ENCODE data around the gene KDM5B. TPM values are rescaled to one million over a fixed set of nuclear protein-coding genes. Genes with fewer than 3 reads are reported as not detected.

Gene KDM5B
- total RNA-seq, 1 experiment from 2014 or later, result 33.6 TPM

- Histone ChIP-seq H3K27me3 (peaks cover 23% of the 10 kb centered on the region), H3K9me3 (no peaks in the 10 kb centered on the region), H3K4me3 (no peak overlapping the region), H3K36me3 (no peaks in the 10 kb centered on the region)
- no peak for DNase-seq
Measured at GRCh38 chr1:202689082-202689481, 119.1 kb downstream of the KDM5B start.

GRCh38 chr1:202688401-202688800 lies 119.8 kb downstream of the KDM5B start:
- no peaks in the 10 kb centered on the region for H3K36me3 ChIP-seq
- no peak for DNase-seq
- H3K4me3 ChIP-seq, result no peak overlapping the region
- peaks cover 18% of the 10 kb centered on the region for H3K27me3 ChIP-seq
- no peaks in the 10 kb centered on the region for H3K9me3 ChIP-seq

GRCh38 chr1:202687798-202688197 lies 120.4 kb downstream of the KDM5B start:
- no peak for DNase-seq
- H3K27me3 ChIP-seq, result peaks cover 15% of the 10 kb centered on the region
- no peak overlapping the region for H3K4me3 ChIP-seq
- H3K36me3 ChIP-seq, result no peaks in the 10 kb centered on the region
- H3K9me3 ChIP-seq, result no peaks in the 10 kb centered on the region

DNA sequence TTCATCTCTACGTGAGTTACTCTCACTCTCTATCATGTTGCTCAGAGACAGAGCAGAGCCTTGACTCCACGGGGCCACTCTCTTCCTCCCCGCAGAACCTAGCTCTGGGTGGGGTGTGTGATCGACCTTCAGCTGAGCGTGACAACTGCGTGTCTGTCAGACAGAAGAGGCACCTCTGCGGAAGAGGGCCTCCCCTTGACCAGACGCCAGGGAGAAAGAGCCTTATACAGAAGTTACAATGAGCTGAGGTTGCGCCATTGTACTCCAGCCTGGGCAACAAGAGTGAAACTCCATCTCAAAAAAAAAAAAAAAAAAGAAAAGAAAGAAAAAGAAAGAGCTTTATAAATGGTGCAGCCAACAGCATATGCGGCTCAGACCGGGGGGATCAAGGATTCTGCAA lies 120.9 kb downstream of the KDM5B start:
- no peak overlapping the region for H3K4me3 ChIP-seq
- DNase-seq, result no peak
- no peaks in the 10 kb centered on the region for H3K9me3 ChIP-seq
- H3K27me3 ChIP-seq, result peaks cover 13% of the 10 kb centered on the region
- H3K36me3 ChIP-seq, result no peaks in the 10 kb centered on the region

GRCh38 chr1:202685641-202686040 lies 122.6 kb downstream of the KDM5B start:
- no peak for DNase-seq
- no peaks in the 10 kb centered on the region for H3K36me3 ChIP-seq
- H3K4me3 ChIP-seq, result no peak overlapping the region
- H3K9me3 ChIP-seq, result no peaks in the 10 kb centered on the region
- peaks cover 13% of the 10 kb centered on the region for H3K27me3 ChIP-seq

- H3K36me3 ChIP-seq, result no peaks in the 10 kb centered on the region
- no peaks in the 10 kb centered on the region for H3K9me3 ChIP-seq
- peaks cover 13% of the 10 kb centered on the region for H3K27me3 ChIP-seq
- H3K4me3 ChIP-seq, result no peak overlapping the region
- DNase-seq, result no peak
Measured at GRCh38 chr1:202684716-202685115, 123.5 kb downstream of the KDM5B start.

- Histone ChIP-seq H3K27me3 (peaks cover 8% of the 10 kb centered on the region), H3K9me3 (no peaks in the 10 kb centered on the region), H3K36me3 (no peaks in the 10 kb centered on the region), H3K4me3 (no peak overlapping the region)
- no peak for DNase-seq
Measured at GRCh38 chr1:202683029-202683428, 125.2 kb downstream of the KDM5B start.

- H3K27me3 ChIP-seq, result peaks cover 8% of the 10 kb centered on the region
Measured at GRCh38 chr1:202682477-202682876, 125.7 kb downstream of the KDM5B start.

GRCh38 chr1:202681736-202682420 lies 126.3 kb downstream of the KDM5B start:
- no peak overlapping the region for H3K4me3 ChIP-seq
- H3K27me3 ChIP-seq, result peaks cover 8% of the 10 kb centered on the region
- no peaks in the 10 kb centered on the region for H3K36me3 ChIP-seq
- no peak for DNase-seq
- no peaks in the 10 kb centered on the region for H3K9me3 ChIP-seq

More at GRCh38 chr1:202682477-202682876, 125.7 kb downstream of the KDM5B start:
- H3K36me3 ChIP-seq, result no peaks in the 10 kb centered on the region
- no peak for DNase-seq
- no peaks in the 10 kb centered on the region for H3K9me3 ChIP-seq
- H3K4me3 ChIP-seq, result no peak overlapping the region

GRCh38 chr1:202680586-202681352 lies 127.5 kb downstream of the KDM5B start:
- no peaks in the 10 kb centered on the region for H3K36me3 ChIP-seq
- H3K4me3 ChIP-seq, result no peak overlapping the region
- H3K27me3 ChIP-seq, result peaks cover 8% of the 10 kb centered on the region
- no peak for DNase-seq
- no peaks in the 10 kb centered on the region for H3K9me3 ChIP-seq

- peaks cover 5% of the 10 kb centered on the region for H3K27me3 ChIP-seq
- DNase-seq, result no peak
Measured at GRCh38 chr1:202679406-202680177, 128.6 kb downstream of the KDM5B start.

DNA sequence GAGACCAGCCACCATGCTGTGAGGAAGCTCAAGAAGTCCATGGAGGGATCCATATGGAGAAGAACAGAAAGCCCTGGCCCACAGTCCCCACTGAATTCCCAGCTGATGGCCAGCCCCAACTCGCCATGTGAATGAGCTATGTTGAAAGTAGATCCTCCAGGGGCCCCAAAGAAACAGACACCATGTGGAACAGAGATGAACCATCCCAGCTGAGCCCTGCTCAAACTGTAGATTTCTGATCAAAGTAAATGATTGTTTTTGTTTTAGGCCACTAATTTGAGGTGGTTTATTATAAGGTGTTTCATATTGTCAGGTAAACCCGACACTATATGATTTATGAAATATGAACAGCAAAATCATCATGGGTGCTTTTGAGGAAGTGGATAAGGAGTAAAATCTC lies 130.8 kb downstream of the KDM5B start:
- no peak for DNase-seq
- Histone ChIP-seq H3K4me3 (no peak overlapping the region), H3K27me3 (no peaks in the 10 kb centered on the region; the same call in none of the 2 replicates), H3K9me3 (no peaks in the 10 kb centered on the region), H3K36me3 (no peaks in the 10 kb centered on the region)

More at GRCh38 chr1:202679406-202680177, 128.6 kb downstream of the KDM5B start:
- Histone ChIP-seq H3K4me3 (no peak overlapping the region), H3K9me3 (no peaks in the 10 kb centered on the region), H3K36me3 (no peaks in the 10 kb centered on the region)

Other genes starting within 250 kb of the KDM5B start
- 0.03 TPM in 1 of 2 replicates, not detected in the other for gene SYT2, start 98.0 kb downstream of the KDM5B start, total RNA-seq (2014; rRNA removed; shearing (Covaris generic); ENCODE audit: low replicate concordance)
- not detected in 2 replicates for gene PCAT6, start 2.5 kb upstream of the KDM5B start, total RNA-seq (2014; rRNA removed; shearing (Covaris generic); ENCODE audit: low replicate concordance)
- 7.0 and 13.1 TPM in 2 replicates for gene RABIF, start 80.7 kb upstream of the KDM5B start, total RNA-seq (2014; rRNA removed; shearing (Covaris generic); ENCODE audit: low replicate concordance)
- gene KLHL12, start 118.8 kb upstream of the KDM5B start, total RNA-seq (2014; rRNA removed; shearing (Covaris generic); ENCODE audit: low replicate concordance), result 20.0 and 25.2 TPM in 2 replicates
- gene ADIPOR1, start 149.9 kb upstream of the KDM5B start, total RNA-seq (2014; rRNA removed; shearing (Covaris generic); ENCODE audit: low replicate concordance), result 105 and 108 TPM in 2 replicates
- gene CYB5R1, start 158.8 kb upstream of the KDM5B start, total RNA-seq (2014; rRNA removed; shearing (Covaris generic); ENCODE audit: low replicate concordance), result 25.9 and 27.4 TPM in 2 replicates
- gene TMEM183A, start 199.0 kb upstream of the KDM5B start, total RNA-seq (2014; rRNA removed; shearing (Covaris generic); ENCODE audit: low replicate concordance), result 123 and 153 TPM in 2 replicates
- gene PPFIA4, start 218.1 kb upstream of the KDM5B start, total RNA-seq (2014; rRNA removed; shearing (Covaris generic); ENCODE audit: low replicate concordance), result 0.39 and 1.2 TPM in 2 replicates